ENCODE measurements around the gene KLHL6. TPM values are rescaled to one million over a fixed set of nuclear protein-coding genes. Genes with fewer than 3 reads are reported as not detected.
"Not testable (repeated sequence)": the region's sequence is repeated elsewhere in the genome, so short reads cannot be mapped to it uniquely, and the experiment has no call there.

KLHL6 gene
- total RNA-seq, 2 experiments from 2014 or later: 32.4 to 32.6 TPM

- ChIA-PET POLR2A (interaction anchor here (0.7 to 1.2 kb wide), 2 partner anchors 9 to 109 kb away, joined by 3 read pairs; no protein-coding TSS in a partner anchor), CTCF (interaction anchor here (0.6 to 2.5 kb wide), 16 partner anchors 11 to 298 kb away, joined by 3 to 19 read pairs (median 3); partner anchors contain the start of gene MCF2L2)
- peak overlapping the region; percentile 86 for H3K27ac Mint-ChIP-seq
- no peaks in the 10 kb centered on the region for H3K36me3 Mint-ChIP-seq (ENCODE audit: low read depth)
- ATAC-seq (peak; percentile 59), DNase-seq (no peak)
- no peaks in the 10 kb centered on the region for H3K9me3 Mint-ChIP-seq
- no peak for TF ChIP-seq CTCF (IDR thresholded peaks at IDR 0.05)
- H3K4me1 Mint-ChIP-seq (ENCODE audit: low read depth): peaks cover 20% of the 10 kb centered on the region
- H3K27me3 Mint-ChIP-seq: peaks cover 1% of the 10 kb centered on the region
- no peak overlapping the region for H3K4me3 Mint-ChIP-seq
- intact Hi-C loops (cut with micrococcal nuclease): loop anchor here (2.0 to 10.0 kb wide), 3 partner anchors 86 to 416 kb away; partner anchors contain the start of genes KLHL24, KLHL6 and PARL
These were observed 87.1 kb downstream of the KLHL6 start for GRCh38 chr3:183468424-183468823.

GRCh38 chr3:183466575-183466974 lies 88.9 kb downstream of the KLHL6 start:
- H3K4me3 Mint-ChIP-seq: no peak overlapping the region
- TF ChIP-seq CTCF (IDR thresholded peaks at IDR 0.05): no peak
- H3K4me1 Mint-ChIP-seq (ENCODE audit: low read depth): peaks cover 20% of the 10 kb centered on the region
- ChIA-PET CTCF (no interaction called here), POLR2A (no interaction called here)
- H3K27ac Mint-ChIP-seq: no peak overlapping the region
- no peak for DNase-seq
- H3K9me3 Mint-ChIP-seq: no peaks in the 10 kb centered on the region
- no peak for ATAC-seq
- intact Hi-C loops (cut with micrococcal nuclease): loop anchor here (5.0 to 10.0 kb wide), 2 partner anchors 171 to 418 kb away; partner anchors contain the start of genes KLHL24 and PARL
- H3K36me3 Mint-ChIP-seq (ENCODE audit: low read depth): no peaks in the 10 kb centered on the region
- H3K27me3 Mint-ChIP-seq: peaks cover 1% of the 10 kb centered on the region

- H3K27me3 Mint-ChIP-seq; CTCF ChIA-PET; H3K4me3 Mint-ChIP-seq; H3K9me3 Mint-ChIP-seq; POLR2A ChIA-PET; DNase-seq; ATAC-seq; H3K27ac Mint-ChIP-seq; H3K36me3 Mint-ChIP-seq (ENCODE audit: low read depth): not testable (repeated sequence)
- intact Hi-C loops (cut with micrococcal nuclease): loop anchor here (5.0 to 10.0 kb wide), 2 partner anchors 172 to 419 kb away; partner anchors contain the start of genes KLHL24 and PARL
- peaks cover 20% of the 10 kb centered on the region for H3K4me1 Mint-ChIP-seq (ENCODE audit: low read depth)
These were observed 89.8 kb downstream of the KLHL6 start for GRCh38 chr3:183465710-183466109.

GRCh38 chr3:183464480-183464879 lies 91.0 kb downstream of the KLHL6 start:
- H3K27ac Mint-ChIP-seq: no peak overlapping the region
- DNase-seq: no peak
- ChIA-PET CTCF (no interaction called here), POLR2A (no interaction called here)
- H3K9me3 Mint-ChIP-seq: no peaks in the 10 kb centered on the region
- H3K4me3 Mint-ChIP-seq: no peak overlapping the region
- no peaks in the 10 kb centered on the region for H3K36me3 Mint-ChIP-seq (ENCODE audit: low read depth)
- TF ChIP-seq CTCF (IDR thresholded peaks at IDR 0.05): no peak
- H3K4me1 Mint-ChIP-seq (ENCODE audit: low read depth): peaks cover 15% of the 10 kb centered on the region
- H3K27me3 Mint-ChIP-seq: peaks cover 1% of the 10 kb centered on the region
- ATAC-seq: no peak
- intact Hi-C loops (cut with micrococcal nuclease): loop anchor here (10.0 kb wide), 1 partner anchor 420 kb away; the partner anchor contains the start of gene PARL

- H3K27ac Mint-ChIP-seq: no peak overlapping the region
- ATAC-seq: no peak
- POLR2A ChIA-PET: no interaction called here
- no peaks in the 10 kb centered on the region for H3K4me1 Mint-ChIP-seq (ENCODE audit: low read depth)
- H3K27me3 Mint-ChIP-seq: peaks cover 1% of the 10 kb centered on the region
- no peaks in the 10 kb centered on the region for H3K9me3 Mint-ChIP-seq
- H3K4me3 Mint-ChIP-seq: no peak overlapping the region
- CTCF ChIA-PET: no interaction called here
- no peaks in the 10 kb centered on the region for H3K36me3 Mint-ChIP-seq (ENCODE audit: low read depth)
- no peak for TF ChIP-seq CTCF (IDR thresholded peaks at IDR 0.05)
- intact Hi-C loops (cut with micrococcal nuclease): loop anchor here (10.0 kb wide), 1 partner anchor 424 kb away; the partner anchor contains the start of gene PARL
- no peak for DNase-seq
These were observed 95.1 kb downstream of the KLHL6 start for GRCh38 chr3:183460081-183461055.
